SU-DHL-6 (cell line): Measurements from ENCODE around the gene ZNF316.

Experiments
- EZH2phosphoT487 ChIP-seq: fragments of 200-600 bp; sonication (generic), shearing (Covaris generic); conservative IDR thresholded peaks from 2 replicates; pipeline ENCODE4 v1.6.1; 2018; ENCODE audit warnings: mild to moderate bottlenecking, antibody characterized with exemption, low read length, moderate library complexity, mixed read lengths
- TF ChIP-seq, protein P1 (sequence below): fragments of 200-600 bp; sonication (generic); IDR thresholded peaks from one replicate; pipeline ENCODE4 v1.5.1; 2017; ENCODE audit warnings: antibody characterized with exemption, mild to moderate bottlenecking, low read length, moderate library complexity; ENCODE audit not compliant: insufficient read depth, poor library complexity, severe bottlenecking

DNA sequence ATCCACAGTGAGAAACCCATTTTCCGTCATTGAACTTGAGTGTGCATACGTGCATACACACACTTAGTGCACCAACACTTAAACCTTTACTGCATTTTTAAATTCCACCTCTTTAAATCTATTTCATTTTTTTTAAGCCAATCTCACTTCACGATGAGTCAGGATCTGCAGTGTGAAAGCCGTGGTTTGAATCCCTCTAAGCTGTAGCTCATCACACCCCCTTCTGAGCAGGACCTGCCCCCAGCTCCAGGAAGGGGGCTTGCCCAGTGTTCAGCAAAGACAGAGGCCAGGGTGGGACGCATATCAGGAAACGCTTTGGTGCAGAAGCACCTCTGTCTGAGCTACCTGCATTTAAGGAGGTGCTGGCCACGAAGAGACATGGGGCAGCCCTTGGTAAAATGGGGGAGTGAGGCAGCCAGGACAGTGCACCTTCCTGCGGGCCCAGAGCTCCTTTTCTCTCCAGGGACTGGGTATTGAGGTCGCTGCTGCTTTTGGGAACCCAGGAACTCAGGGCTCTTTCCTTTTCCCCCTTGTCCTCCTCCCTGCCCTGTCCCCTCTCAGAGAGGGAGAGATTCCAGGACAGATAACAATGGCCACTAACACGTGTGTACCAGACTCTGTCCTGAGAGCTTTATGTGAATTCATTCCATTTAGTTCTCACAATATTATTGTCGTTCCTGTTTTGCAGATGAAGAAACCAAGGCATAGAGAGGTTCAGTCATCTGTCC lies 21.7 kb downstream of the ZNF316 start:
- TF ChIP-seq, protein P1, sequence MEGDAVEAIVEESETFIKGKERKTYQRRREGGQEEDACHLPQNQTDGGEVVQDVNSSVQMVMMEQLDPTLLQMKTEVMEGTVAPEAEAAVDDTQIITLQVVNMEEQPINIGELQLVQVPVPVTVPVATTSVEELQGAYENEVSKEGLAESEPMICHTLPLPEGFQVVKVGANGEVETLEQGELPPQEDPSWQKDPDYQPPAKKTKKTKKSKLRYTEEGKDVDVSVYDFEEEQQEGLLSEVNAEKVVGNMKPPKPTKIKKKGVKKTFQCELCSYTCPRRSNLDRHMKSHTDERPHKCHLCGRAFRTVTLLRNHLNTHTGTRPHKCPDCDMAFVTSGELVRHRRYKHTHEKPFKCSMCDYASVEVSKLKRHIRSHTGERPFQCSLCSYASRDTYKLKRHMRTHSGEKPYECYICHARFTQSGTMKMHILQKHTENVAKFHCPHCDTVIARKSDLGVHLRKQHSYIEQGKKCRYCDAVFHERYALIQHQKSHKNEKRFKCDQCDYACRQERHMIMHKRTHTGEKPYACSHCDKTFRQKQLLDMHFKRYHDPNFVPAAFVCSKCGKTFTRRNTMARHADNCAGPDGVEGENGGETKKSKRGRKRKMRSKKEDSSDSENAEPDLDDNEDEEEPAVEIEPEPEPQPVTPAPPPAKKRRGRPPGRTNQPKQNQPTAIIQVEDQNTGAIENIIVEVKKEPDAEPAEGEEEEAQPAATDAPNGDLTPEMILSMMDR = no peak
- TF ChIP-seq EZH2phosphoT487 = no peak
